HG02870 (cell line): ENCODE measurements around the gene TLK1.
A peak's percentile ranks its signal among the peaks of the same experiment; 100 is the strongest.
"Not testable (repeated sequence)": the region's sequence is repeated elsewhere in the genome, so short reads cannot be mapped to it uniquely, and the experiment has no call there.

ENCODE experiments used
- ATAC-seq: cut with Tn5 transposase; IDR thresholded peaks from one replicate; pipeline ENCODE4 v1.9.1; 2021; ENCODE audit warnings: mild to moderate bottlenecking, moderate library complexity; ENCODE audit not compliant: unreplicated experiment

Gene TLK1

GRCh38 chr2:171146071-171146470, 14.6 kb downstream of the TLK1 start:
- ATAC-seq: no peak

GRCh38 chr2:171143670-171144062, 17.0 kb downstream of the TLK1 start:
- no peak for ATAC-seq

- no peak for ATAC-seq
These were observed 18.3 kb downstream of the TLK1 start for GRCh38 chr2:171142398-171142797.

GRCh38 chr2:171141320-171141719, 19.4 kb downstream of the TLK1 start:
- ATAC-seq: no peak

GRCh38 chr2:171139860-171140259, 20.8 kb downstream of the TLK1 start:
- no peak for ATAC-seq

GRCh38 chr2:171136024-171136423, 24.7 kb downstream of the TLK1 start:
- ATAC-seq: peak; percentile 95

- ATAC-seq: no peak
These were observed 26.0 kb downstream of the TLK1 start for GRCh38 chr2:171134624-171135230.

- no peak for ATAC-seq
These were observed 28.6 kb downstream of the TLK1 start for GRCh38 chr2:171132086-171132485.

GRCh38 chr2:171128461-171128860, 32.2 kb downstream of the TLK1 start:
- no peak for ATAC-seq

- ATAC-seq: no peak
These were observed 36.2 kb downstream of the TLK1 start for GRCh38 chr2:171124541-171124940.

GRCh38 chr2:171109571-171109970, 51.1 kb downstream of the TLK1 start:
- ATAC-seq: no peak

GRCh38 chr2:171109020-171109419, 51.7 kb downstream of the TLK1 start:
- ATAC-seq: no peak

- ATAC-seq: no peak
These were observed 52.9 kb downstream of the TLK1 start for GRCh38 chr2:171107803-171108202.

- no peak for ATAC-seq
These were observed 56.3 kb downstream of the TLK1 start for GRCh38 chr2:171104379-171104778.

GRCh38 chr2:171102802-171103201, 57.9 kb downstream of the TLK1 start:
- ATAC-seq: no peak

GRCh38 chr2:171100370-171100769, 60.3 kb downstream of the TLK1 start:
- no peak for ATAC-seq

- no peak for ATAC-seq
These were observed 62.1 kb downstream of the TLK1 start for GRCh38 chr2:171098607-171099006.

- no peak for ATAC-seq
These were observed 65.6 kb downstream of the TLK1 start for GRCh38 chr2:171095014-171095582.

- not testable (repeated sequence) for ATAC-seq
These were observed 69.2 kb downstream of the TLK1 start for GRCh38 chr2:171091517-171091916.

- no peak for ATAC-seq
These were observed 71.2 kb downstream of the TLK1 start for GRCh38 chr2:171089489-171089888.

GRCh38 chr2:171088057-171088834, 72.4 kb downstream of the TLK1 start:
- ATAC-seq: no peak

GRCh38 chr2:171087547-171087946, 73.1 kb downstream of the TLK1 start:
- ATAC-seq: no peak
